ENCODE measurements around the gene REM1. TPM values are rescaled to one million over a fixed set of nuclear protein-coding genes. Genes with fewer than 3 reads are reported as not detected.
A peak's percentile ranks its signal among the peaks of the same experiment; 100 is the strongest.
"Not testable (repeated sequence)": the region's sequence is repeated elsewhere in the genome, so short reads cannot be mapped to it uniquely, and the experiment has no call there.

The REM1 gene
- total RNA-seq, 1 donor from 2014 or later, result 2.0 TPM

- DNase-seq (no peak), ATAC-seq (no peak)
- intact Hi-C loops (cut with micrococcal nuclease), result no loop called here
Observed at GRCh38 chr20:31516166-31516565, 41.1 kb downstream of the REM1 start.

DNA sequence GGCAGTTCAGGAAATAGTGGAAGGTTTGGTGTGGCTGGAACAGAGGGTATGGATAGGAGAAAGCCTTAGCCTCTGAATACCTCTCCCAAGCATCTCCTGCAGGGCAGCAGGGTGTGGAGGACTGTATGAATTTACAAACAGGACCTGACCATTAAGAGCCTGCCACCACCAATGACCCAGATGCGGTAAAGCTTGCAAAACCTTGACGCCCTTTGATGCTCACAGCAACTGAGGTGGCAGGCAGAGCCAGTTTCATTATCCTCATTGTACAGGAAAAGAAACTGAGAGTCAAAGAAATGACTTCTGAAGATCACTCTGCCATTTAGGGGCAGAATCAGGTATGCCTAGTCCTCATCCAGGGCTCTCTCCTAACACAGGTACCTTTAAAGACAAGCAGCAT, 41.6 kb downstream of the REM1 start:
- intact Hi-C loops (cut with micrococcal nuclease), result no loop called here
- DNase-seq, result no peak
- ATAC-seq, result no peak

GRCh38 chr20:31517373-31517772, 42.3 kb downstream of the REM1 start:
- ATAC-seq, result no peak
- no peak for DNase-seq
- intact Hi-C loops (cut with micrococcal nuclease), result no loop called here

DNA sequence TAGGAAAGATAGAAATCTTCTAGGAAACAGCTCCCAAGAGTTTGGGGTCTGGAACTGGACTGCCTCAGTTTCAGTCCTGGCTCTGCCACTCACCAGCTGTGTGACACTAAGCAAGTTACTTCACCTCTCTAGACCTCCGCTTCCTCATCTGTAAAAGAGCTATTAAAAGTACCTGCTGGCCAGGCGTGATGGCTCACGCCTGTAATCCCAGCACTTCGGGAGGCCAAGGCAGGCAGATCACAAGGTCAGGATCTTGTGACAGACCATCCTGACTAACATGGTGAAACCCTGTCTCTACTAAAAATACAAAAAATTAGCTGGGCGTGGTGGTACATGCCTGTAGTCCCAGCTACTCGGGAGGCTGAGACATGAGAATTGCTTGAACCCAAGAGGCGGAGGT, 46.2 kb downstream of the REM1 start:
- DNase-seq; intact Hi-C loops (cut with micrococcal nuclease): not testable (repeated sequence)
- peak; percentile 8 for ATAC-seq

- ATAC-seq (peak; percentile 26), DNase-seq (no peak)
- intact Hi-C loops (cut with micrococcal nuclease), result no loop called here
Observed at GRCh38 chr20:31522731-31523130, 47.6 kb downstream of the REM1 start.

GRCh38 chr20:31523361-31524283, 48.5 kb downstream of the REM1 start:
- intact Hi-C loops (cut with micrococcal nuclease), result no loop called here
- ATAC-seq, result peak; percentile 66
- no peak for DNase-seq

GRCh38 chr20:31527266-31527665, 52.2 kb downstream of the REM1 start:
- intact Hi-C loops (cut with micrococcal nuclease), result no loop called here
- ATAC-seq, result no peak
- DNase-seq, result no peak

Other genes starting within 250 kb of the REM1 start
- not detected for gene DEFB115, start 217.6 kb upstream of the REM1 start, total RNA-seq
- gene DEFB116, start 166.7 kb upstream of the REM1 start, total RNA-seq, result not detected
- gene DEFB118, start 106.7 kb upstream of the REM1 start, total RNA-seq, result not detected
- not detected for gene DEFB119, start 84.7 kb upstream of the REM1 start, total RNA-seq
- not detected for gene DEFB121, start 69.1 kb upstream of the REM1 start, total RNA-seq
- gene DEFB123, start 34.7 kb upstream of the REM1 start, total RNA-seq, result not detected
- gene DEFB124, start 161 bp upstream of the REM1 start, total RNA-seq, result not detected
- gene HM13, start 39.2 kb downstream of the REM1 start, total RNA-seq, result 39.2 TPM
- 99.2 TPM for gene ID1, start 130.0 kb downstream of the REM1 start, total RNA-seq
- gene COX4I2, start 162.6 kb downstream of the REM1 start, total RNA-seq, result 10.1 TPM
- 54.8 TPM for gene BCL2L1, start 247.6 kb downstream of the REM1 start, total RNA-seq